HT1080 (cell line): ENCODE measurements around the gene TNNI3K. TPM values are rescaled to one million over a fixed set of nuclear protein-coding genes. Genes with fewer than 3 reads are reported as not detected.
"Not testable (repeated sequence)": the region's sequence is repeated elsewhere in the genome, so short reads cannot be mapped to it uniquely, and the experiment has no call there.

Experiments used
- DNase-seq: peaks from one replicate; pipeline ENCODE4 v3.0.0-alpha.2; 2015; ENCODE audit warnings: low read depth
- polyA plus RNA-seq, 2 experiments: library from polyadenylated mRNA; depleted of rRNA; stranded (reverse); fragments of >200 nt; gene quantifications; 2 replicates each; pipeline ENCODE4 v1.2.3, GENCODE V29; 2015
- total RNA-seq: library from RNA; depleted of rRNA; stranded (reverse); fragments of >200 nt; shearing (Covaris generic); gene quantifications from 2 replicates; pipeline ENCODE4 v1.2.3, GENCODE V29; 2014; rRNA removed

The TNNI3K gene, protein sequence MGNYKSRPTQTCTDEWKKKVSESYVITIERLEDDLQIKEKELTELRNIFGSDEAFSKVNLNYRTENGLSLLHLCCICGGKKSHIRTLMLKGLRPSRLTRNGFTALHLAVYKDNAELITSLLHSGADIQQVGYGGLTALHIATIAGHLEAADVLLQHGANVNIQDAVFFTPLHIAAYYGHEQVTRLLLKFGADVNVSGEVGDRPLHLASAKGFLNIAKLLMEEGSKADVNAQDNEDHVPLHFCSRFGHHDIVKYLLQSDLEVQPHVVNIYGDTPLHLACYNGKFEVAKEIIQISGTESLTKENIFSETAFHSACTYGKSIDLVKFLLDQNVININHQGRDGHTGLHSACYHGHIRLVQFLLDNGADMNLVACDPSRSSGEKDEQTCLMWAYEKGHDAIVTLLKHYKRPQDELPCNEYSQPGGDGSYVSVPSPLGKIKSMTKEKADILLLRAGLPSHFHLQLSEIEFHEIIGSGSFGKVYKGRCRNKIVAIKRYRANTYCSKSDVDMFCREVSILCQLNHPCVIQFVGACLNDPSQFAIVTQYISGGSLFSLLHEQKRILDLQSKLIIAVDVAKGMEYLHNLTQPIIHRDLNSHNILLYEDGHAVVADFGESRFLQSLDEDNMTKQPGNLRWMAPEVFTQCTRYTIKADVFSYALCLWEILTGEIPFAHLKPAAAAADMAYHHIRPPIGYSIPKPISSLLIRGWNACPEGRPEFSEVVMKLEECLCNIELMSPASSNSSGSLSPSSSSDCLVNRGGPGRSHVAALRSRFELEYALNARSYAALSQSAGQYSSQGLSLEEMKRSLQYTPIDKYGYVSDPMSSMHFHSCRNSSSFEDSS
- total RNA-seq: 0.95 TPM in 1 of 2 replicates, not detected in the other
- 0.14 and 0.15 TPM in 2 replicates for polyA plus RNA-seq (2015; cell fraction: cytosol; rRNA removed)
- not detected in 2 replicates for polyA plus RNA-seq (2015; cell fraction: nucleus; rRNA removed)

DNA sequence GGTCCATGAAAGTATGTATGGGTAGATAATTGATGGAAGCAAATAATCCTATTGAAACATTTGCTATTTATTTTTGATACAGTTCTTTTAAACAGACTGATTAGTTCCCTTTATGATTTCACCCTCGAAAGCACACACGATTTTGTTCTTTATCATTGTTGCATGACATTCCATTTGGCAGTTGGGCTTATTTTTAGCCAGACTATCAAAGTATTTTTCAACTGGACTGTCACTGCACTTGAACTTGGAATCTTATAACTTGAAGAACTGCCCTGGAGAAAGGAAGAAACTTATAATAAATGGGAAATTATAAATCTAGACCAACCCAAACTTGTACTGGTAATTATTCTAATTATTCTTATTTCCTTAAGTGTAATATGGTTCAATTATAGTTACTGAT lies at the start of gene TNNI3K:
Gene TNNI3K (plus strand): TSS at position 235 of the 400 bp plus-strand sequence. CDS start 65 bp downstream, at position 300.
- DNase-seq: no peak

DNA sequence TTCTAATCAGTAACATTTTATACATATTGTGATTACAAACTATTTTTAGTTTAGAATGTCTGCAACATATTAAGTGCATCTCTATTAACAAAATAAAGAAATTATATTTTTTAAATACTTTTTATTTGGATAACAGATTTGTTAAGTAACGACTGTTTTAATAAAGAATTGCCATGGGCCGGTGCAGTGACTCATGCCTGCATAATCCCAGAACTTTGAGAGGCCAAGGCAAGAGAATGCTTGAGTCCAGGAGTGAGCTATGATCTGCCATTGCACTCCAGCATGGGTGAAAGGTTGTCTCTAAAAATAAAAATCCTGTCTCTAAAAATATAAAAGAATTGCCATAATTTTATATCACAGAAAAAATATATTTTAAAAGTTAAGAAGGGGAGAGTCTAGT lies 41.3 kb upstream of the TNNI3K start:
- peak; percentile 27 for DNase-seq

DNA sequence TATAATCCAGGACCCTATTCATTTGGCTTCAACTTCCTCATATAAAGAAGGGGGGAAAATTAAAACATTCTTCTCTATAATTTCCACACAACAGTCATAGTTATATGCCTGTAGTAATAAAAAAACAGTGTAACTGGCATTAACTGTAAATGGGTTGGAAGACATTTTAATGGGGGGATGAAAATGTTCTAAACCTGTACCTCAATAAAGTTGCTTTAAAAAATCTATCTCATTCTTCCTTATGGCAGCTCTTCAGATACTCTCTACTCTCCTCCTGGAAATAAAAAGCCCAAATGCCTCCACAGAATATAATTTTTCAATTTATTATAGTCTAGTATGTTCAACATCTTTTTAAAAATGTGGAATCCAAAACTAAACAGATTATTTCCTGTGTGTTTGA lies 39.8 kb upstream of the TNNI3K start:
- DNase-seq: no peak

DNA sequence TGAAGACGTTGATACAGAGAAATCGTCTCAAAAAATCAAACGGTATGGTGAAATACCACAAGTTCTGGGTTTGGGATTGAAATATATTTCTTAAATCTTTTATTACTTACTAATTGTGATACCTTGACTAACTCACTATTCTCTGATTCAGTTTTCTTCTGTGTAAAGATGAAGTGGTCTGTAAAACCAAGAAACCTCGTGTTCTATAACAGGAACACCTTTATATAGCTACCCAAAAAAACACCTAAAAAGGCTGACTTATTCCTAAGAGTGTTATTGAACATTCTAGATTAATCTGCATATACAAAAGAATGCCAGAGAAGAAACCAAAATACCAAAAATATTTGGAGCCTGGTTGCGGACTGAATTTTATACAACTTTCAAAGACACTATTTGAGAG lies 37.9 kb upstream of the TNNI3K start:
- DNase-seq: no peak

DNA sequence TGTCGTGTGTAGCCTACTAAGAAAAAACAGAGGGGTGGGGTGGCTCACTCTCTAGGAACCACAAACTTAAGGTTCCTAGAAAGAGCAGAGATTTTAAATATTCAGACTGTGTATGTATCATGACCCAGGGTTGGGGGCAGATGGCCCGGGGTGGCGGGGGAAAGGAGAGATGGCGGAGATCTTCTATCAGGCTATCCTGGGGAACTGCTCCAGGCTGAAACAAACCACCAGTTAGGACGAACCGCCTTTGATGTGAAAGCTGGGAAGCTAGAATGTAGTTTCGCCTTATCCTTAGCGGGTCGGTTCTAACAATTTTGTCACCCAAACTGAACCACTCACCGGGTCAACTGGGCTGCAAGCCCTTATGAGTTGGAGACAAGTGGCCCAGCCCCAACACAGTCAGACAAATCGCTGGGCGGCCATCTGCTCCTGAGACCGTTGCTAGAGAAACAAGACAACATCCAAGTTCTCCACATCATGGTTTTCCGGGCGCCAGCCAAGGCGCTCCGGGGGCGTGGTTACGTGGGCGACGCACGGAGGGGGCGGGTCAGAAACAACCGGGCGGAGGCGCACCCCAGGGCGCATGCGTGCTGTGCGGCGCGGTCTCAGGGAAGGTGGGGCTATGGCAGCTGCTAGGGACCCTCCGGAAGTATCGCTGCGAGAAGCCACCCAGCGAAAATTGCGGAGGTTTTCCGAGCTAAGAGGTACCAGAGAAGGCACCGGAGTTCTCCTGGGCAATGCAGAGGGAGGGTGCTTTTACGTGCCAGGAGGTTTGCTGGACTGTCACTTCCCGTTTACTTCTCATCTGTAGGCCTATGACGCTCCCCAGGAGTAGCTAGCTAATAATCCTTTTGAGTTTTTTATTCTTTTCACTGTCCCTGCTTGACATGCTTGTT lies 37.3 kb upstream of the TNNI3K start, which contains the start of the genes FPGT and LRRIQ3:
Gene FPGT (plus strand): TSS at position 586 of the 896 bp plus-strand sequence. CDS start 37 bp downstream, at position 623.
Gene LRRIQ3 (minus strand): TSS at position 520 of the 896 bp plus-strand sequence. CDS start 14,492 bp downstream, outside the sequence.
- peak; percentile 94 for DNase-seq

DNA sequence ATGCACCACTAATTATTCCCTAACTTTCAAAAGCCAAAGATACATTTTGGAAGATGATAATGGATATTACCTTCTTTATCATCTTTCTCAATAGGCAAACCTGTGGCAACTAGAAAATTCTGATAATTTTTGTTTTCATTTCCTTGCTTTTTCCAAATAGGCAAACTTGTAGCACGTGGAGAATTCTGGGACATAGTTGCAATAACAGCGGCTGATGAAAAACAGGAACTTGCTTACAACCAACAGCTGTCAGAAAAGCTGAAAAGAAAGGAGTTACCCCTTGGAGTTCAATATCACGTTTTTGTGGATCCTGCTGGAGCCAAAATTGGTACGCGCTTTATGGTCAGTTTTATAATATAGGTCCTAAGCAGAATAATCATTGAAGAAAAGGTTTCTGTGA lies 35.7 kb upstream of the TNNI3K start:
- DNase-seq: no peak

DNA sequence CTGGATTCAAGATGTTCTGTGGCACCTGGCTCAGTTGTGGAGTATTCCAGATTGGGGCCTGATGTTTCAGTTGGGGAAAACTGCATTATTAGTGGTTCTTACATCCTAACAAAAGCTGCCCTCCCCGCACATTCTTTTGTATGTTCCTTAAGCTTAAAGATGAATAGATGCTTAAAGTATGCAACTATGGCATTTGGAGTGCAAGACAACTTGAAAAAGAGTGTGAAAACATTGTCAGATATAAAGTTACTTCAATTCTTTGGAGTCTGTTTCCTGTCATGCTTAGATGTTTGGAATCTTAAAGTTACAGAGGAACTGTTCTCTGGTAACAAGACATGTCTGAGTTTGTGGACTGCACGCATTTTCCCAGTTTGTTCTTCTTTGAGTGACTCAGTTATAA lies 29.9 kb upstream of the TNNI3K start:
- DNase-seq: no peak

DNA sequence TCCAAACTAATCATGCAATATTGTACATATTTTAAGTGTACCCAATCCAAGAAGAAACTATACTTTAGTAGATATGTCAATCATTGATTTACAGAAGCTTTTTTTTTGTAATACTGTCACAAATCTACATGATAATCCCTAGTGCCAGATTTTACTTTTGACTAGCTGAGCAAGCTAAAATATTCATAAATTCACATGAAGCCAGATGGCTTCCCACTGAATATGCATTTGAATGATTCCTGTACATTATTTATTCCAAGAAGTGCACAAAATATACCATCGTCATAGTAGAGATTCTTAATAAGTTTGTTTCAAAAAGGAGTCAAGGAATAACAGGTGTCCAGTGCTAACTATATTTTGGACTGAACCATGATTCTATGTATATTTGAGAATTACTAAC lies 20.0 kb upstream of the TNNI3K start:
- DNase-seq: no peak

DNA sequence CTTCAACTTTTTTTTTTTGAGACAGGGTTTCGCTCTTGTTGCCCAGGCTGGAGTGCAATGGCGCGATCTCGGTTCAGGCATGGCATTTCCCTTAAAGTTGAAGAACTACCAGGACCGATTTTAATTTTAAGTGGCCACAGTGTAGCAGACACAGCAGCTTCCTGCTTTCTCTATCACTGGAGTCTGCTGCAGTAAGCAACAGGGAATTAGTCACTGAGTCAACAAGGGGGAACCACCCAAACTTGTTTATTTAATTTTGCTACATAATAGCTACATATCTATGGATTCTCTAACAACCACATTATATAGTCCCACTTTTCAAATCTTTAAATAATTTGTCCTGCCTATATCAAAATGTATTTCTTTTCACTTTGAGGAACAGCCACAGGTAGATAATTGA lies 12.5 kb upstream of the TNNI3K start:
- peak; percentile 29 for DNase-seq

DNA sequence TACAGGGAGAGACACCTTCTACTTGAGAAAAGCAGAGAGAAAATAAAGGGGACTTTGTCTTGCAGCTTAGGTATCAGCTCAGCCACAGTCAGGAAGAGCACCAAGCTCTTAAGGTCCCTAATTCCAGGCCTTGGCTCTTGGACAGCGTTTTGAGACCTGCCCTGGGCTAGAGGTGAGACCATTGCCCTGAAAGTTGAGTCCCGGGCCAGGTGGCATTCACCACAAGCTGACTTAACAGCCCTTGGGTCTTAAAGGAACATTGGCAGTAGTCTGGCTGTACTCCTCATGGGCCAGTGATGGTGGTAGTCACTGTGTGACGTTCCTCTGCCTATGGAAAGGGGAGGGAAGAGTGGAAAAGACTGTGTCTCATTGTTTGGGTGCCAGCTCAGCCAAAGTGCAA lies 11.7 kb upstream of the TNNI3K start:
- DNase-seq: no peak

DNA sequence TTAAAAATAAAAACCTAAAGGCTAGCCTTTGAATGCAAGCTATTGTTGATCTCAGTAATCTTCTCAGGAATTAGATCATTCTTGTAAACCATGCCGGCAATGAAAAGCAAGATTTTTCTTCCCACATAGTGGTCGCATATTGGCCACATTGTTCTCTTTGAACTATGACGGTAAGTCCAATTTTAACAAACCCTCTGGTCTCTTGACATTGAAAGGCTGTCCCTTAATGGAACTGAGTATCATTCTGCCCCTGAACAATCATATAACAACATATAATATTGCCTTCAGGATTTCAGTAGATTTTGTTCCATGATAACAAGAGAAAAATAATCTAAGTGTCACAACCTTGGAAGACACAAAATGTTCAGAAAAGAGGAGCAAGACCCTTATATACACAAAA lies 1.3 kb downstream of the TNNI3K start:
- no peak for DNase-seq

DNA sequence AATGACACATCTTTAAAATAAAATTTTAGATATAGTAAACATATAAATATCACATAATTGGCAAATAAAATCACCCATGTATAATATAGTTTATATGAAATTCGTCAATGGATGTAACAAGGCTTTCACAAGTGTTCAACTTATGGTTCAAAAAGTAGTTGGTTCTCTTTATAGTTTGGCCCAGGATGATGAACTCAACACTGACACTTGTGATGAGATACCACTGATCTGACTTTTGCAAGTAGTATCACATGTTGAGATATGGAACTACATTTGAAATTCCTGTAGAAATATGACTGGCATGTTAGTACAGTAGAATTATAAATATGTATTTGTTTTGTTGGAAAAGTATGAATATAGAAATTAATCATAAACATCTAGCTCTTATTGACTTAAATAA lies 1.8 kb downstream of the TNNI3K start:
- no peak for DNase-seq

DNA sequence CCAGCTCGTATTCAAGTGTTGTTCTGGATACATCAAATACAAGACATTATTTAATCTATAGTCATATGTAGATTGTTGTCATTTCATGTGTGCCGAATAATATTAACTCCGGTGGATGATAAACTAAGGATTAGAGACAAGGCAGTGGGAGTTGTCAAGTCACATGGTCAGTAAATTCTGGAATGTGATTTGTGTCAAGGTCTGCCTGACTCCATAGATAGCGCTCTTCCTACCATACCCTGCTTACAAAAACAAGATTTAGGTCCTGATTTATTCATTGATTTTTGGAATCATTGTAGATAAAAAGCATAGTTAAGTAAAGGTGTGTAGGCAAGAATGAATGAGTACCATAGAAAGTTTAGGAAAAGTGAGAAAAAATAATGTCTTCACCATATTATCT lies 2.6 kb downstream of the TNNI3K start:
- DNase-seq: no peak

DNA sequence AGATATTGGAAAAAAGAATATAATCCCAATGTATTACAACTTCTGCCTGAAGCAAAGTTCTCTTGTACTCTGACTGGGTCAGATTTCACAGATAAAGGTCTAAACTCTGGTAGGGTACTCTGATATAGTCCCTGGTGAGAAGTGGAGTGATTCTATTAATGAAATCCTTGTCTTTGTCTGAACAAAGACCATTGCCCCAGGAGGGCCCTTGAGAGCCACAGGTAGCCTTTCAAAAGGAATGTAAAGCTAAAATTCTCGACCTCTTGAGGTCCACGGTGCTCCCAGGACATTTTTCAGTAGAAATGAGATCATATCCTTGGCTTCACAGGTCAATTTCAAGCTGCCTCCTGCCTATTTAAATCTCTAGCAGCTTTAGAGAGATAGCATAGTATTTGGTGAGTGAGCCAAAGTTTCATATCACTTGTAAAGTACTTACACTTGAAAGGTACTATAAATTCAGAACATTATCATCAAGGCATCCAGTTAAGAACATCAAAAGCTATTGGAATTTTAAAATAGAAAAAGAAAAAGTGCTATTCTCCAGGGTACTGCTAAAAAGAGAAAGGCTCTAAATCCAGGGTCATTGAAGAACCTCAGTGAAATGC lies 10.1 kb downstream of the TNNI3K start:
- no peak for DNase-seq

DNA sequence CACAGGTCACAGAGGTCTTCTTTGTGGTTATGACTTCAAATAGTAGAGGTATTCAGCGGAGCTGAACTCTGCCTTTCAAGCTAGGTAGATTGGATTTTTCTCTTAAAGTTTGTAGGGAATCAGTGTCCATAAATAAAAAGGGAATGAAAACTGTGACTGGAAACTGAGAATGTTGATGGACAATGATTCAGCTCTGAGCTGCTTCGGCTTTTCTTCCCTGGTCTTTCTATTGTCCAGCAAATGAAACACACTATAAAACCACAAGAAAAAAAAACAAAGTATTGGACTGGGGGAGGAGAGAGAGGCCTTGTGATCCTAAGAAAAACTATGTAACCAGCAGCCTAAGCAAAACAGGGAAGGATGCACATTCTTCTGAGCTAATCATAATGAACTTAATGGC lies 11.1 kb downstream of the TNNI3K start:
- peak; percentile 43 for DNase-seq

DNA sequence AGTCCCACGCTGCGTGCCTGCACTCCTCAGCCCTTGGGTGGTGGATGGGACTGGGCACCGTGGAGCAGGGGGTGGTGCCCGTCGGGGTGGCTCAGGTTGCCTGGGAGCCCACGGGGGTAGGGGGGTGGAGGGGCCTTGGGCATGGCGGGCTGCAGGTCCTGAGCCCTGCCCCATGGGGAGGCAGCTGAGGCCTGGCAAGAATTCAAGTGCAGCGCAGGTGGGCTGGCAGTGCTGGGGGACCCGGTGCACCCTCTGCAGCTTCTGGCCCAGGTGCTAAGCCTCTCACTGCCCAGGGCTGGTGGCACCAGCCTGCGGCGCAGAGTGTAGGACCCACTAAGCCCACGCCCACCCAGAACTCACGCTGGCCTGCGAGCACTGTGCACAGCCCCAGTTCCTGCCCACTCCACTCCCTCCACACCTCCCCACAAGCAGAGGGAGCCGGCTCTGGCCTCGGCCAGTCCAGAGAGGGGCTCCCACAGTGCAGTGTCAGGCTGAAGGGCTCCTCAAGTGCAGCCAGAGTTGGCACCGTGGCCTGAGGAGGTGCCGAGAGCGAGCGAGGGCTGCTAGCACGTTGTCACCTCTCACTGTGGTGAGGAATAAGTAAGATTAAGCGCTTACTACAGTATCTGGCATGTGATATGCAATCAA lies 12.8 kb downstream of the TNNI3K start:
- DNase-seq: no peak

DNA sequence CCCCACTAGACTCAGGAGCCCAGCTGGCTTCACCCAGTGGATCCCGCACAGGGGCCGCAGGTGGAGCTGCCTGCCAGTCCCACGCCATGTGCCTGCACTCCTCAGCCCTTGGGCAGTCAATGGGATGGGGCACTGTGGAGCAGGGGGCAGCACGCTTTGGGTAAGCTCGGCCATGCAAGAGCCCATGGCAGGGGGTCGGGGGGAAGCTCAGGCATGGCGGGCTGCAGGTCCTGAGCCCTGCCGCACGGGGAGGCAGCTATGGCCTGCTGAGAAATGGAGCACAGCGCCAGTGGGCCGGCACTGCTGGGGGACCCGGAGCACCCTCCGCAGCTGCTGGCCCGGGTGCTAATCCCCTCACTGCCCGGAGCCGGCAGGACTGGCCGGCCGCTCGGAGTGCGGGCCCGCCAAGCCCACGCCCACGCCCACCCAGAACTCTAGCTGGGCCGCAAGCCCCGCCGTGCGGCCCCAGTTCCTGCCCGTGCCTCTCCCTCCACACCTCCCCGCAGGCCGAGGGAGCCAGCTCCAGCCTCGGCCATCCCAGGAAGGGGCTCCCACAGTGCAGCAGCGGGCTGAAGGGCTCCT lies 18.1 kb downstream of the TNNI3K start:
- DNase-seq: not testable (repeated sequence)

DNA sequence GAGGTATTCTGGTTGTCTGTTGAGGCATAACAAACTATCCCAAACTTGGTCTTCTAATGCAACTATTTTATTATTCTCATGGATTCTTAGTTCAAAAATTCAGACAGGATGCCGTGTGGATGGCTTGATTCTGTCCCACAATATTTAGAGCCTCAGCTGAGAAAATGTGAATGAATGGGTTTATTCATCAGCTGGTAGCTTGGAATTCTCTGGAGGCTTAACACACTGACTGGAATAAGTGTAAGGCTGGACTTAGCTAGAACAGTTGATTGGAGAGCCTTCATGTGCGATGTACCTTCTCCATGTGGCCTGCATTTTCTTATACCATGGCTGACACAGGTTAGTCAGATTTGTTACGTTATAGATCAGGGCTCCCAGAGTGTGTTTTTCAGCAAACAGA lies 30.8 kb downstream of the TNNI3K start:
- DNase-seq: no peak

DNA sequence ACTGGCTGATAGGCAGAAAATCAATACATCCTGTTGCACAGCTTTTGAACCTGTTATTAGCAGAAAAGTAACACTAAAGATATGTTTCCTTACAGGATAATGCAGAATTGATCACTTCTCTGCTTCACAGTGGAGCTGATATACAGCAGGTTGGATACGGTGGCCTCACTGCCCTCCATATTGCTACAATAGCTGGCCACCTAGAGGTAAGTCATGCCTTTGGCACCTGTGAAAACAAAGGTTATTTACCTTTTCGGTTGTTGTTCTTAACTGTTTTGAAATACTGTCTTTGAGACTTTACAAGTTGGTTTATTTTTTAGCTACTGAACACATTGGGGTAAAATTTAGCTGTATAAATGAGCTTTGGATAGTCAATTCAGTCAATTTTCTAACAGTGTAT lies 36.3 kb downstream of the TNNI3K start:
- no peak for DNase-seq
